HL-60 (cell line): Measurements from ENCODE around the gene TTLL8.

ENCODE experiments used
- CTCF ChIP-seq: IDR thresholded peaks from one replicate; pipeline ENCODE4 v1.5.1; 2011; ENCODE audit warnings: low read length, control low read depth, inconsistent platforms; ENCODE audit not compliant: insufficient read depth
- GABPA ChIP-seq: IDR thresholded peaks from 2 replicates; pipeline ENCODE4 v1.6.1; 2012; ENCODE audit warnings: low read depth
- POLR2AphosphoS5 ChIP-seq: IDR thresholded peaks from 2 replicates; pipeline ENCODE4 v1.6.1; 2012; ENCODE audit warnings: low read depth
- REST ChIP-seq: IDR thresholded peaks from 2 replicates; pipeline ENCODE4 v1.6.1; 2012; ENCODE audit warnings: low read depth; ENCODE audit not compliant: insufficient replicate concordance
- SPI1 ChIP-seq: IDR thresholded peaks from 2 replicates; pipeline ENCODE4 v1.6.1; 2012; ENCODE audit warnings: low read depth, mild to moderate bottlenecking, borderline replicate concordance

- TF ChIP-seq CTCF (no peak), POLR2AphosphoS5 (no peak), REST (no peak), SPI1 (no peak), GABPA (no peak)
Measured at GRCh38 chr22:50064453-50064852, 6.4 kb upstream of the TTLL8 start.
